NCI-H2107 treated with DMSO at 0.1 percent for 48 hours (cell line): Measurements from ENCODE around the gene DSG4.

Experiments
- DNase-seq: peaks from one replicate; lab custom pipeline; 2025; ENCODE audit not compliant: unreplicated experiment; lab: John Stamatoyannopoulos, UW

The DSG4 gene

DNA sequence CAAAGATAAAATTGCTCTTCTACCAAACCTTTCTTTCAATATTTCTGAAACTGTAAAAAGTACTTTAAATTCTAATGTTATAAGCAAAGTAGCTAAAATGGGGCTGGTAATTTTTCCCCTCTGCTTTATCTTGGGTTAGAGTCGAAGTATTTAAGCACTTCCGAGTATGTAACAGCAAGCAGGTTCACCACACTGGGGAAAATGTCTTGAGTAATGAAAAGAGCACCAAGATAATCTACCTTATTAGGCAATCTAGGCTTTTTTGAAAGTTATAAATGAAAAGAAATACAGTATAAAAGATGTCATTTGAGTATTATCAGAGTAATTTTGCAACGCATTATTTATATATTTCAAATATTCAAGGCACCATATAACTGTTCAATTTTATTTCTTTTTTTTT is 70.3 kb downstream of the DSG4 start:
- no peak for DNase-seq

DNA sequence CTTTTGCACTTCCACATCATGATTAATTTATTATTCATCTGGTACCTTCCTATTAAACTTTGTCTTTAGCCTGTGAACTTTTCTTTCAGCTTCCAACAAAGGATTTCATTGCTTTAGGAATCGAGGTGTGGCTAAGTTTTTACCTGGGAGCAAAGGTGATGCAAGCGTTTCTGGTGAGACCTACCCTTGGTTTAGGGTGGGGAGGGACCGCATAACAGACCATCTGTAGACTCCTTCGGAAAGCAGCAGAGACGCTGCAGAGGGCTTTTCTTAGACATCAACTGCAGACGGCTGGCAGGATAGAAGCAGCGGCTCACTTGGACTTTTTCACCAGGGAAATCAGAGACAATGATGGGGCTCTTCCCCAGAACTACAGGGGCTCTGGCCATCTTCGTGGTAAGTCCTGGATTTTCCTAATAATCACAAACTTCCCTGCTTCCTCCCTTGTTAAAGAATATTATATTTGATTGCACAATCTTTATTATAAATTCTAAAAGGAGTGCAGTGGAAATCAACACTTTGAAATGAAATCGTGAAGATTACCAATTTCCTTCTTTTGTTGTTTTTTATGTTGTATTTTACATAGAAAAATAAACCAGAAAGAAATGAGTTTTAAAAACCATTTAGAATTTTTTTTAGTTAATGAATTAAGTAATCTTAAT is 71.1 kb downstream of the DSG4 start, which contains the start of gene DSG3:
Gene DSG3 (plus strand): TSS at position 212 of the 662 bp plus-strand sequence. CDS start 137 bp downstream, at position 349.
- DNase-seq: no peak

- DNase-seq: no peak
These were observed 73.8 kb downstream of the DSG4 start for GRCh38 chr18:31450409-31450808.

DNA sequence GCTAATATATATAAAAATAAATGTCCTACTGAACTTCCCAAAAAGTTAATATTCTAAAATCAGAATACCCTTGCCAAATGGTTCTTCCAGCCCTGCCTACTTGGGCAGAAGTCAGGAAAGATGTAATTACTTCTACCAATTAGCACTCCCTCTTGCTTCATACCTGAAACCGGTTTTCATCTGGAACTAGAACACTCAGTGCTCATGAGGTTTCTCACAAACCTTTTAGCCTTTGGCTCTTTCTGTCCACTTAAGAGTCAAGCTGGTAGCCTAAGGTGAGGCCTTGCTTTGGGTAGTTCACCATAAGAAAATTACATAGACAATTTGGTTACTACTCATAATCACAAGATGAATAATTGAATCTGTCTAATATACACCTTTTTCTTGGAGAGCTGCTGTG is 75.0 kb downstream of the DSG4 start:
- no peak for DNase-seq

DNA sequence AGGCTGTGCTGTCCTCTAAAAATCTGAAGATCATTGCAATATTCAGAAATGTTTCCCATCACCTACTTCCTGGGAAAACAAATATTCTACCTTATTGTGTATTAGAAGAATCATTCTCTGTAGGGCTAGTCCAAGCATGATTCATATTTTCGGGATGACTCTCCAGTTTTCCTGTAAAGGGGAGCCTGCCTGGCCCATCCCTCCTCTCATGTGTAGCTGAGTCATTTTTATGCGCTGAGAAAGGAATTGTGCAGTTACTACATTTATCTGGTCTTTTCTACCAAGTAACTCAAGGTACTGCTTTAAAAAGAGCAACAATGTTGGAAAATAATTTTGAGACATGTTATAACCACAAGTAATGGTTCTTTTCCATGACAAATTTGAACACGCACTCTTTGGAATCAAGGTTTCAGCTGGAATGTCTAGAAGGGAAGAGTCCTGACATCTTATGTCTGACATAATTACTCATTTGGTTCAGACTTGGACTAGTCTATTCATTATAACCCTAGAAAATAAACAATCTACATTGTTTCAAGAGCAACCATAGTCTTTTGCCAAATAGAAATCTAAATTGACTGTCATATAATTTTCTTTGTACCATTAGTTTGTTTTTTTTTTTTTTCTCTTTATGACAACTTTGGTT is 77.6 kb downstream of the DSG4 start:
- DNase-seq: no peak
